Panc1 (cell line): ENCODE data around the gene LTB4R. TPM values are rescaled to one million over a fixed set of nuclear protein-coding genes. Genes with fewer than 3 reads are reported as not detected.

Experiments
- ATAC-seq: fragments of 200-7000 bp; cut with Tn5 transposase; 2 replicates; pipeline ENCODE4 v1.9.1; 2020; ENCODE audit warnings: mild to moderate bottlenecking, moderate library complexity
- BruUV-seq: library from RNA; stranded (reverse); fragments of 400-500 nt; replicated peaks from 2 replicates; lab custom pipeline; 2021; lab: Mats Ljungman, UMichigan
- CTCF ChIA-PET: fragments of 300-600 bp; sonication (Branson Sonifier 250); formaldehyde crosslinking; loops from one replicate; lab custom pipeline; 2022; ENCODE audit warnings: antibody characterized with exemption; lab: Charles Lee
- POLR2A ChIA-PET: fragments of 300-600 bp; sonication (Branson Sonifier 250); formaldehyde crosslinking; loops from one replicate; lab custom pipeline; 2022; ENCODE audit warnings: antibody characterized with exemption; lab: Charles Lee
- DNase-seq: peaks from one replicate; pipeline ENCODE4 v3.0.0-alpha.2; 2010; ENCODE audit warnings: low read depth, low spot score
- H3K27ac ChIP-seq: 2 replicates; pipeline ENCODE4 v1.5.1; 2011; ENCODE audit warnings: mild to moderate bottlenecking, low read length, inconsistent platforms
- H3K27me3 ChIP-seq: fragments of 200-500 bp; sonication (Bioruptor generic); 2 replicates; pipeline ENCODE4 v1.6.0; 2014; ENCODE audit warnings: low read length, inconsistent platforms; ENCODE audit not compliant: control insufficient read depth, insufficient read depth
- H3K36me3 ChIP-seq: fragments of 200-500 bp; sonication (Bioruptor generic); 2 replicates; pipeline ENCODE4 v1.5.1; 2014; ENCODE audit warnings: inconsistent platforms, mild to moderate bottlenecking, low read length, moderate library complexity; ENCODE audit not compliant: control insufficient read depth, insufficient read depth
- H3K4me1 ChIP-seq: 2 replicates; pipeline ENCODE4 v1.5.1; 2011; ENCODE audit warnings: inconsistent platforms, mild to moderate bottlenecking, low read length, moderate library complexity; ENCODE audit not compliant: control insufficient read depth, insufficient read depth
- H3K4me3 ChIP-seq, 2 experiments: 2 replicates each; pipeline ENCODE4 v1.5.1; 2011 to 2012; ENCODE audit warnings: low read depth in 2 of 2, low read length in 2 of 2, mild to moderate bottlenecking in 2 of 2, inconsistent platforms in 1 of 2, moderate library complexity in 1 of 2
- H3K9me3 ChIP-seq: fragments of 200-500 bp; sonication (Bioruptor generic); 2 replicates; pipeline ENCODE4 v1.5.1; 2014; ENCODE audit warnings: low read depth, mild to moderate bottlenecking, inconsistent platforms, low read length, moderate library complexity; ENCODE audit not compliant: control insufficient read depth, insufficient read depth
- POLR2AphosphoS5 ChIP-seq: IDR thresholded peaks from 2 replicates; pipeline ENCODE4 v1.6.1; 2012; ENCODE audit warnings: mild to moderate bottlenecking, low read depth, low read length, moderate library complexity
- SIN3A ChIP-seq: IDR thresholded peaks from 2 replicates; pipeline ENCODE4 v1.6.1; 2012; ENCODE audit warnings: low read depth, mild to moderate bottlenecking, low read length, moderate library complexity, borderline replicate concordance; ENCODE audit not compliant: insufficient read depth
- TCF7L2 ChIP-seq: IDR thresholded peaks from 2 replicates; pipeline ENCODE4 v1.6.1; 2011; ENCODE audit warnings: mild to moderate bottlenecking, low read depth, low read length, inconsistent platforms
- in situ Hi-C: cut with HindIII; loops from 2 replicates; pipeline ENCODE4 v1.10.0; 2016; ENCODE audit warnings: low sequenced_read_pairs, low pct_unique_long_range_greater_than_20kb
- intact Hi-C: fragments of 100-400 bp; cut with micrococcal nuclease; formaldehyde crosslinking; loops from one replicate; pipeline ENCODE4 v1.10.0; 2022; ENCODE audit not compliant: unreplicated experiment
- total RNA-seq: library from RNA; stranded (reverse); gene quantifications from one replicate; pipeline ENCODE4 v1.2.1, GENCODE V29; 2021; ENCODE audit not compliant: unreplicated experiment
- TF ChIP-seq, protein P1 (sequence below): fragments of 450-650 bp; IDR thresholded peaks from 2 replicates; pipeline ENCODE4 v1.5.1; 2017; ENCODE audit warnings: mild to moderate bottlenecking
- TF ChIP-seq, protein P2 (sequence below), 2 experiments: IDR thresholded peaks; 2 replicates each; pipeline ENCODE4 v1.6.1; 2011 to 2012; ENCODE audit warnings: low read depth in 2 of 2, control low read depth in 1 of 2, low read length in 1 of 2, mild to moderate bottlenecking in 1 of 2, moderate library complexity in 1 of 2; ENCODE audit not compliant: insufficient read depth in 1 of 2

Gene LTB4R
- total RNA-seq, 1 experiment from 2014 or later: 4.8 TPM

DNA sequence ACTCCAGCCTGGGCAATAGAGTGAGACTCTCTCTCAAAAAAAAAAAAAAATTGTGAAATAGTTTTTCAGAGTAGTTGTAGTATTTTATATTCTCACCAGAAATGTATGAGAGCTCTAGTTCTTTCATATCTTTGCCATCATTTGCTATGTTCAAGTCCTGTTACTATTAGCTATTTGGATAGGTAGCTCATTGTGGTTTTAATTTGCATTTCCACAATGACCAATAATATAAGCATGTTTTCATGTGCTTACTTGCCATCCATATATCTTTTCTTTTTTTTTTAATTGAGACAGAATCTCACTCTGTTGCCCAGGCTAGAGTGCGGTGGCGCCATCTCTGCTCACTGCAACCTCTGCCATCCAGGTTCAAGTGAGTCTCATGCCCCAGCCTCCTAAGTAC is 36.9 kb downstream of the LTB4R start:
- no peak for ATAC-seq

GRCh38 chr14:24349742-24350141 is 38.4 kb downstream of the LTB4R start:
- Histone ChIP-seq H3K36me3 (no peaks in the 10 kb centered on the region), H3K27ac (no peak overlapping the region), H3K4me1 (no peaks in the 10 kb centered on the region), H3K9me3 (no peaks in the 10 kb centered on the region), H3K4me3 (no peak overlapping the region), H3K27me3 (no peaks in the 10 kb centered on the region)
- BruUV-seq: no TSS peak
- in situ Hi-C loops (no loop called here), intact Hi-C loops (no loop called here)
- ATAC-seq: no peak
- no peak for TF ChIP-seq POLR2AphosphoS5
- TF ChIP-seq, protein P1, sequence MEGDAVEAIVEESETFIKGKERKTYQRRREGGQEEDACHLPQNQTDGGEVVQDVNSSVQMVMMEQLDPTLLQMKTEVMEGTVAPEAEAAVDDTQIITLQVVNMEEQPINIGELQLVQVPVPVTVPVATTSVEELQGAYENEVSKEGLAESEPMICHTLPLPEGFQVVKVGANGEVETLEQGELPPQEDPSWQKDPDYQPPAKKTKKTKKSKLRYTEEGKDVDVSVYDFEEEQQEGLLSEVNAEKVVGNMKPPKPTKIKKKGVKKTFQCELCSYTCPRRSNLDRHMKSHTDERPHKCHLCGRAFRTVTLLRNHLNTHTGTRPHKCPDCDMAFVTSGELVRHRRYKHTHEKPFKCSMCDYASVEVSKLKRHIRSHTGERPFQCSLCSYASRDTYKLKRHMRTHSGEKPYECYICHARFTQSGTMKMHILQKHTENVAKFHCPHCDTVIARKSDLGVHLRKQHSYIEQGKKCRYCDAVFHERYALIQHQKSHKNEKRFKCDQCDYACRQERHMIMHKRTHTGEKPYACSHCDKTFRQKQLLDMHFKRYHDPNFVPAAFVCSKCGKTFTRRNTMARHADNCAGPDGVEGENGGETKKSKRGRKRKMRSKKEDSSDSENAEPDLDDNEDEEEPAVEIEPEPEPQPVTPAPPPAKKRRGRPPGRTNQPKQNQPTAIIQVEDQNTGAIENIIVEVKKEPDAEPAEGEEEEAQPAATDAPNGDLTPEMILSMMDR: no peak
- no peak for TF ChIP-seq TCF7L2
- TF ChIP-seq SIN3A: no peak
- TF ChIP-seq, protein P2, sequence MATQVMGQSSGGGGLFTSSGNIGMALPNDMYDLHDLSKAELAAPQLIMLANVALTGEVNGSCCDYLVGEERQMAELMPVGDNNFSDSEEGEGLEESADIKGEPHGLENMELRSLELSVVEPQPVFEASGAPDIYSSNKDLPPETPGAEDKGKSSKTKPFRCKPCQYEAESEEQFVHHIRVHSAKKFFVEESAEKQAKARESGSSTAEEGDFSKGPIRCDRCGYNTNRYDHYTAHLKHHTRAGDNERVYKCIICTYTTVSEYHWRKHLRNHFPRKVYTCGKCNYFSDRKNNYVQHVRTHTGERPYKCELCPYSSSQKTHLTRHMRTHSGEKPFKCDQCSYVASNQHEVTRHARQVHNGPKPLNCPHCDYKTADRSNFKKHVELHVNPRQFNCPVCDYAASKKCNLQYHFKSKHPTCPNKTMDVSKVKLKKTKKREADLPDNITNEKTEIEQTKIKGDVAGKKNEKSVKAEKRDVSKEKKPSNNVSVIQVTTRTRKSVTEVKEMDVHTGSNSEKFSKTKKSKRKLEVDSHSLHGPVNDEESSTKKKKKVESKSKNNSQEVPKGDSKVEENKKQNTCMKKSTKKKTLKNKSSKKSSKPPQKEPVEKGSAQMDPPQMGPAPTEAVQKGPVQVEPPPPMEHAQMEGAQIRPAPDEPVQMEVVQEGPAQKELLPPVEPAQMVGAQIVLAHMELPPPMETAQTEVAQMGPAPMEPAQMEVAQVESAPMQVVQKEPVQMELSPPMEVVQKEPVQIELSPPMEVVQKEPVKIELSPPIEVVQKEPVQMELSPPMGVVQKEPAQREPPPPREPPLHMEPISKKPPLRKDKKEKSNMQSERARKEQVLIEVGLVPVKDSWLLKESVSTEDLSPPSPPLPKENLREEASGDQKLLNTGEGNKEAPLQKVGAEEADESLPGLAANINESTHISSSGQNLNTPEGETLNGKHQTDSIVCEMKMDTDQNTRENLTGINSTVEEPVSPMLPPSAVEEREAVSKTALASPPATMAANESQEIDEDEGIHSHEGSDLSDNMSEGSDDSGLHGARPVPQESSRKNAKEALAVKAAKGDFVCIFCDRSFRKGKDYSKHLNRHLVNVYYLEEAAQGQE (IDR thresholded peaks at IDR 0.05; ENCODE audit: insufficient read depth in 1 of 2, low read depth in 2 of 2, low read length in 1 of 2): no peak
- CTCF ChIA-PET: no interaction called here
- no peak for DNase-seq
- POLR2A ChIA-PET: no interaction called here

More for the DNA sequence above, 36.9 kb downstream of the LTB4R start:
- in situ Hi-C loops (no loop called here), intact Hi-C loops (no loop called here)
- Histone ChIP-seq H3K27ac (no peak overlapping the region), H3K9me3 (no peaks in the 10 kb centered on the region), H3K4me3 (no peak overlapping the region), H3K36me3 (no peaks in the 10 kb centered on the region), H3K27me3 (no peaks in the 10 kb centered on the region), H3K4me1 (no peaks in the 10 kb centered on the region)
- POLR2A ChIA-PET: no interaction called here
- TF ChIP-seq SIN3A (no peak), TCF7L2 (no peak)
- TF ChIP-seq, protein P2 (IDR thresholded peaks at IDR 0.05; ENCODE audit: insufficient read depth in 1 of 2, low read depth in 2 of 2, low read length in 1 of 2): no peak
- TF ChIP-seq, protein P1: no peak
- DNase-seq: no peak
- BruUV-seq: no TSS peak
- CTCF ChIA-PET: interaction anchor here (0.6 kb wide), 2 partner anchors 12 to 15 kb away, joined by 6 to 7 read pairs; no protein-coding TSS in a partner anchor
